WI38 (cell line): Measurements from ENCODE around the gene VSX1.

Source experiments
- H3K4me3 ChIP-seq: 2 replicates; pipeline ENCODE4 v1.5.1; 2011; ENCODE audit warnings: low read depth, mild to moderate bottlenecking, control low read depth, low read length
- TF ChIP-seq, protein P1 (sequence below): IDR thresholded peaks from 2 replicates; pipeline ENCODE4 v1.5.1; 2012; ENCODE audit warnings: low read depth, mild to moderate bottlenecking, control low read depth, low read length

VSX1 gene

DNA sequence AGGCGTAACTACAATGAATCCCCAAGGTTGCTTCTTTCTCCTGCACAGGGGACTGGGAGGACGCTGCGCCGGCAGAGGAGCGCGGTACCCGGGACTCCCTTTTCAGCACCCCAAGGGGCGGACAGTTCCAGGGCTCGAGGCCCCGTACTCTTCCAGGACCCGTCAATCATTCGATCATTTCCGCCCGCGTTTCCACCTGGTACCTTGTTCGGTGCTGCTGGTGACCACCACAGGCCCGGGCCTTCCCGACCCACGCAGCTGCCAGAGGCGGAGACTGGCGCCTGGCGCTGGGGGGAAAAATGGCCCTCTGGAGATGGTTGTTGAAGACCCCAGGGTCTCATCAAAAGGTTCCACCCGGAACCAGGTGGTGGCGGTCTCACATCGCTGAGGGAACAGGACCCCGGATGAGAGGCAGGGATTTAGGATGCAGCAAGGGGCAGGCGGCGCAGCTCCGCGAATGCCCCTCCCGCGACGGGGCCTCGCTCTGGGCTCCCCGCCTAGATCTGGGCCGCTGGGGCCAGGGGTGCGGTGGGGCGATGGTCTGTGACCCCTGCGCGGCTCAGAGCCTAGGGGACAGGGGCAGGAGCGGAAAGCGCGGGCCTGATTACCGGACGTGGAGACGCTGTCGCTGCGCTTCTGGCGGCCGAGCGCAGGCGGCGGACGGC is 744 bp downstream of the VSX1 start:
- TF ChIP-seq, protein P1, sequence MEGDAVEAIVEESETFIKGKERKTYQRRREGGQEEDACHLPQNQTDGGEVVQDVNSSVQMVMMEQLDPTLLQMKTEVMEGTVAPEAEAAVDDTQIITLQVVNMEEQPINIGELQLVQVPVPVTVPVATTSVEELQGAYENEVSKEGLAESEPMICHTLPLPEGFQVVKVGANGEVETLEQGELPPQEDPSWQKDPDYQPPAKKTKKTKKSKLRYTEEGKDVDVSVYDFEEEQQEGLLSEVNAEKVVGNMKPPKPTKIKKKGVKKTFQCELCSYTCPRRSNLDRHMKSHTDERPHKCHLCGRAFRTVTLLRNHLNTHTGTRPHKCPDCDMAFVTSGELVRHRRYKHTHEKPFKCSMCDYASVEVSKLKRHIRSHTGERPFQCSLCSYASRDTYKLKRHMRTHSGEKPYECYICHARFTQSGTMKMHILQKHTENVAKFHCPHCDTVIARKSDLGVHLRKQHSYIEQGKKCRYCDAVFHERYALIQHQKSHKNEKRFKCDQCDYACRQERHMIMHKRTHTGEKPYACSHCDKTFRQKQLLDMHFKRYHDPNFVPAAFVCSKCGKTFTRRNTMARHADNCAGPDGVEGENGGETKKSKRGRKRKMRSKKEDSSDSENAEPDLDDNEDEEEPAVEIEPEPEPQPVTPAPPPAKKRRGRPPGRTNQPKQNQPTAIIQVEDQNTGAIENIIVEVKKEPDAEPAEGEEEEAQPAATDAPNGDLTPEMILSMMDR: no peak
- H3K4me3 ChIP-seq: no peak overlapping the region

DNA sequence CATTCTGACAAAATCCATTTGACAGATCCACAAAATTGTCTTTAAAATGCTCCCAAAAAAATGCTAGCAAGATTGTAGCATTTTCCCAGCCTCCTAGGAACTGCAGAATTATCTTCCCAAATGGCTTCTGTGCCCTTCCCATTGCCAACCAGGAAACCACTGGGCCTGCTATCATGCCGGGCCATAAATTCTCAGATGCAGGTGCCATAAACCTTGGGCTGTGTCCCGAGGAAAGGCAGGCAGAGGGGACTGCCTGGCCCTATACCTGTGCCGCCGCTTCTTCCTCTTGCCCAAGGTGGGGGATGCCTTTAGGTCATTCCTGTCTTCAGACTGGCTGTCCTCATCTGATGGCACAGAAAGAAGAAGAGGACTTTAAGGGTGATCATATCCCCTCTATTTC is 2.8 kb downstream of the VSX1 start:
- TF ChIP-seq, protein P1: no peak
- no peak overlapping the region for H3K4me3 ChIP-seq

DNA sequence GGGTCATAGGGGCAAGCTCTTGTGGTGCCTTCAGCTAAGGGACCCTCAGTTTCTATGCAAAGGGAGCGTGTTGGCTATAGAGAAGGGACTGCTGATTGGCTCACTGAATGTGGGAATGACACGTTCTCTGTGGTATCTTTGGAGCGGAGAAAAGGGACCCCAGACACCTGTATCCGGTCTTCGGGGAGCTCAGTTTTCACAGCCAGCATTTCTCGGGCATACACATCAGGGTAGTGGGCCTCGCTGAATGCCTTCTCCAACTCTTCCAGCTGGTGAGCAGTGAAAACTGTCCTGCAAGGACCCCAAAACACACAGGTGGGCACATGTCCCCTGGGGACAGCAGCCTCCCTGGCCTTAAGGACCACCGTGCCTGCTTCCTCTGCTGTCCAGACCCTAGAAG is 3.3 kb downstream of the VSX1 start:
- TF ChIP-seq, protein P1: no peak

DNA sequence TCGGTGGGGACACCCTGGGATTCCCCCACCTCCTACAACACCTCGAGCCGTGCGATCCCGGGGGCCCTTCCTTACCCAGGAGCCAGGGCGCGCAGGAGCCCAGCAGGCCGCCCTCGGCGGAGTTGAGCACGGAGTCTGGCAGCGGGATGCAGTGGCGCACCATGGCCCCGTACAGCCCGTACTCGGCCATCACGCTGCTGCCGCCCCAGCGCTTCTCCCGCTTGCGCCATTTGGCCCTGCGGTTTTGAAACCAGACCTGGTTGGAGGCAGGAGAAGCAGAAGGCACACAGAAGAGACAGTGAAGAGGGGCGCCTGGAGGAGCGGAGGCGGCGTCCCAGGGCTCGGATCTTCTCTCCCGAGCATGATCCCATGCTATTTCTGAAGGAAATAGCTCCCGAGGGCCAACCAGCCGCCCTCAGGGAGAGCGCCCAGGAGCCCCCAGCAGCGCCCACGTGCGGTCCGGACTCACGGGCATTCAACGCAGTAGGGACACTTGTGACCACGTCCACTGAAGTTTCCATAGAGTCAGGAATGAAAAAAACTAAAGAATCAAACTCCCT is 4.3 kb downstream of the VSX1 start:
- TF ChIP-seq, protein P1: no peak
- no peak overlapping the region for H3K4me3 ChIP-seq

More for the DNA sequence above, 3.3 kb downstream of the VSX1 start:
- no peak overlapping the region for H3K4me3 ChIP-seq

DNA sequence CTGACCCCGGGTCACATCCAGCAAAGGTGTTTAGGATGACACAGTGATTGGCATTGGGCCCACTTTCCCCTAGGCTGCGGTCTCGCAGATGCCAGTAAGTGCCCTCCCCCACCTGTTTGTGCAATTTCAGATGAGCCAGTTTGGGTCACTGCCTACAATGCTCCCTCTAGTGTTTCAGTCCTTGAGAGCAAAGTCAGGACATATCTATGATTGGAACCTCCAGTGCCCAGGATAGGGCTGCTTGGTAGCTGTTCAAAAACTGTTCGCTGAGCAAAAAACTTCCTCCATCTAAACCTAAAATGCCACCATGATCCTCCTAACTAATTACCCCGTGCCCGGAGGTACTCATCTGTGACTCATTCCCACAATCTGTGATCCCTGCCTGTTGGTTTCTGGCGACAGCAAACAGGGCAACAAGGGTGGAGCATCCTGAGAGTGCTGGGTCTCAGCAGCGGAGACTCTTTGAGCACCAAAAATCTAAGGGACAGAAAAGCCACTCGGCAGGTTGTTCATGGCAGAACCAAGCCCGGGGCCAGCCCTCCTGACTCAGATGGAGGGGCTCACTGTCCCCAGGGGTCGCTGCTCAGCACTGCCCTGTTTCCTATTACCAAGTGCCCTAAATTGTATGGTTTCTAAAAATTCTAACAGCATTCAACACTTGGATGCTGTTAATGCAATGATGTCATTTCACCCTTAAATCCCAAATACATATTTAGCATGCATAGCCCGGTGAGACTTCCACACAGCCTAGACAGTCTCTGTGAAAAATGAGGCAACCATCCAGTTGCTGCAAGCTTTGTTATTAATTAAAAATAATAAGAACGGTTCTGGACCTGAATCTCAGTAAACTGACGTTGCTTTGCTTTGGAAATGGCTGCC is 5.0 kb downstream of the VSX1 start:
- TF ChIP-seq, protein P1: no peak
- H3K4me3 ChIP-seq: no peak overlapping the region

DNA sequence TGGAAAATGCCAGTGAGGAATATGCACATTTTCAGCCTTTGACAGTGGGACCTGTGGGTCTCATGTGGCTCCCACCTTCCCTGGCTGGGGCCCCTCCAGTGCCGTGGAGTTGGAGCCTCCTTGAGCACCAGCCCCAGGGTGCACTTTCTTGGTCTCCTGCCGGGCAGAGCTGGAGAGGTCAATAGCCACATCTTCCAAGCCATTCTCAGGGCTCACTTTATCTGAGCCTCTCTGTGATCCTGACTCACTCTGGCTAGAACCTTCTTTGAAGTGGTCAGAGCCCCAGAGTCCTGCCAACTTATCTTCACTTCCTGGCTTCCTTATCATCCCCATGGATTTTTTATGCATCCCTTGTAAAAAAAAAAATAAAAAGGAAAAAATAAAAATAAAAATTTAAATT is 5.7 kb downstream of the VSX1 start:
- TF ChIP-seq, protein P1: no peak
- H3K4me3 ChIP-seq: no peak overlapping the region

DNA sequence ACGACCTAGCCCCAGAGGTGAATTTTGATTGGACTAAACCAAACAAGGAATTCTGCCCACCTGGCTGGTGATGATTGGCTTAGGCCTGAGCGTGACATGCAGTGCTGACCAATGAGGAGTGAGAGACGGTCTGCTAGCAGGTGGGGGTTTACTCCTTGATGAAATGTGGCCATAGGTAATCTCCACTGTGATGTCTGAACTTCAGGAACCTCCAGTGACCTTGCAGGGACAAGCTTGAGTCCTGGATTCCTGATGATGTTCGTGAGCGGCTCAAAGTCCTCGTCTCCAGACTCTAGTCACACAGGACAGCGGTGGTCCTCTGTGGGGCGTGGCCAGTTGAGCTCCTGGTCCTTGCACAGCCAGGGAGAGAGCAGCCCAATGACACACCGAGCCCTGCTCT is 8.4 kb downstream of the VSX1 start:
- no peak overlapping the region for H3K4me3 ChIP-seq
- TF ChIP-seq, protein P1: no peak
